HL-60/S4 treated with retinoic acid at 250 ng/mL for 4 days and 3 days (cell line): ENCODE data around the gene APBB1.

Experiments used
- in situ Hi-C: fragments of 300-500 bp; cut with MboI; formaldehyde crosslinking; loops from 2 replicates; pipeline ENCODE4 v1.7.0; 2022; ENCODE audit warnings: low sequenced_read_pairs

Gene APBB1

DNA sequence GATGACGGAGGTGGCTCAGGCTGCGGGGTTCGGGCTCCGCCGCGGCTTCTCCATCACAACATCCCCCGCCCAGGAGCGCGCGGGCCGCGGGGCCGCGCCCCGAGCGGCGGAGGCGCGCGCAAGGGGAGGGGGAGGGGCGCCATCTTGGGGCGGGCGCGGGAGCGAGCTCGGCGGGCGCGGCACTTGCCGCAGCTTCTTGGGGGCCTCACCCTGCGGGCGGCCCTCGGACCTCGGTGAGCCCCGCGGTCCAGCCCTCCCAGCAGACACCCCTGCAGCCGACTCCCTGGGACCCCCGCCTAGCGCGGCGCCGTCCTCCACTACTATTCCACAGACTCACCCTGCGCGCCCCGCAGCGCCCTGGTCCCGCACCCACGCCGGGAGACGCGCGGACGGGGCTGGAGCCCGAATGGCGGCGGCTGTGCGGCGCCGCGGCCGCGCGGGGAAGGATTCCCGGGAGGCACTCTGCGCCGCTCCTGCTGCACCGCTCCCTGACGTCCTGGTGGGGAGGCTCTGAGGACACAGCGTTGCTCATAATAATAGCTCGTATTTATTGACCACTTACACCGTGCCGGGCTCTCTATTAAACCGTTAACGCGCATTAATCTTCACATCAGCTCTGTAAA is at the start of gene APBB1:
Gene APBB1, minus strand, starts transcription at position 86 of the 623 bp plus-strand sequence. CDS start 7,747 bp downstream, outside the sequence.
- in situ Hi-C loops, result no loop called here

DNA sequence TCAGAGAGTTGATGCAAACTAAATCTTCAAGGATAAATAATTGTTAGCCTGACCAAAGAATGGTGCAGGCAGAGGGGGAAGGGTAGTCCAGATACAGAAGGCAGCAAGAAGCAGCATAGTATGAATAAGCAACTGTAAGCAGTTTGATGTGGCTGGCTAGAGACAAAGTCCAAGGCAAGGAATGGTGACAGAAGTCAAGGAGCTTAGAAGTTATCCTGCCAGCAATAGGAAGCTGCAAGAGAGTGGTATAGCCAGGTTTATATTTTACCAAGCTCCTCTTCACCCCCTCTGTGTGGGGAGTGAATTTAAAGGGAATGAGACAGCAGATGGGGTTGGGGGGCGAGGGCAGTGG is 40.2 kb upstream of the APBB1 start:
- in situ Hi-C loops, result no loop called here

DNA sequence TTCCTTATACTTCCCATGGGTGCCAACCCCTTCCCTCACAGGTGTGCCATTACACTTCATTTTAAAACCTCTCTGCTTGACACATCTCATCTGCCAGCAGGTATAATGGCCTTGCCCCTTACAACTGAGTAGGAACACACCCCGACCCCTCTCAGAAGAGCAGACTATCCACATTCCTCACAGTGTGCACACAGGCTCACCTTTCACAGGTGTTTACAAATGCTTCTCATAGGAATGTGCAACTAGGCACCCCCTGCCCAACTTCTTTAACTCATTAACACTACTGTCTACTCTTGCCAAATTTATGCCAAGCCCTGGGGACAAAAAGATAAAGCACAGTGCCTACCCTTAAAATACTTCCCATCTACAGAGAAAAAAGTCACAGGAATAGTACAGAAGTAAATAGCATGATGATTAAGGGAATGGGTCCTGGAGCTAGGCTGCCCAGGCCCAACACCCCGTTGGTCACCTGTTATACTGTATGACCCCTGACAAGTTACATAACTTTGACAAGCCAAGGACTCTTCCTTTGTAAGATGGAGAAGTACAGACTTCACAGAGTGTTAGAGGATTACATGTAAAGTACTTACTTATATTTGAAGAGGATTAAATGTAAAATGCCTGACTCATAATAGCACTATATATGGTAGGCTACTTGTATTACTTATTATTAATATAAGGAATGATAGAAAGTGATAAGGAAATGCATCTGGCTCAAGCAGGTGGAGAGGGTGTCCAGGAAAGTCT is 39.6 kb upstream of the APBB1 start:
- in situ Hi-C loops, result no loop called here

DNA sequence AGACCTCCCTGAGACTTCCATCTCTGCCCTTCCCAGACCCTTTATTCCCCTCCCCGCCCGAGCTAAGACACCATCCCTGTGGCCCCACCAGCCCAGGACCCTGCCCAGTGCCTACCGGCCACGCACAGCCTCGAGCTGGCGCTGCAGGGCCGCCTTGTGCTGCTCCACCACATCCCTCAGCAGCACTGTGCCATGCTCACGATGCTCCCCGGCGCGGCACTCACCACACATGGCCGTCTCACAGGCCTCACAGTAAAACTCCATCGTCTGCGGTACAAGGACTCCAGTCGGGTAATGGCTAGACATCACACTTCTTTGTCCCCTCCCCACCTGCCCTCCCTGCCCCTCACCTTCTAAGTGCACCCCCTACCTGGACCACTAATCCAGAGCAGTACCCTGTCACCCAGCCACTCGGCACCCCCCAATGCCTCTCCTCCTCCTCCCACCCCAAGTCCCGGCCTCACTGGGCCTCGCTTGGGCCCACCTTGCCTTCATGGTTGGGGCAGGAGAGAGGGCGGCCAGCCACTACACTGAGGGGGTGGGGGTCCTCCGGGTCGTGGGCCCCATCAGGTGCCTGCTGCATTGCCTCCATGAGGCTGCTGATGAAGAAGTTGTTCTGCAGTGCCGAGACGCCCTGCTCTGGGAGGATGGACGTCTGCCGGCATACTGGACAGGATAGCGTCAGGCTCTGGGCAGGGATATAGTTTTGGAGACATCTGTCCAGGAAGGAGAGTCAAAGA is 38.9 kb upstream of the APBB1 start:
- in situ Hi-C loops, result no loop called here

DNA sequence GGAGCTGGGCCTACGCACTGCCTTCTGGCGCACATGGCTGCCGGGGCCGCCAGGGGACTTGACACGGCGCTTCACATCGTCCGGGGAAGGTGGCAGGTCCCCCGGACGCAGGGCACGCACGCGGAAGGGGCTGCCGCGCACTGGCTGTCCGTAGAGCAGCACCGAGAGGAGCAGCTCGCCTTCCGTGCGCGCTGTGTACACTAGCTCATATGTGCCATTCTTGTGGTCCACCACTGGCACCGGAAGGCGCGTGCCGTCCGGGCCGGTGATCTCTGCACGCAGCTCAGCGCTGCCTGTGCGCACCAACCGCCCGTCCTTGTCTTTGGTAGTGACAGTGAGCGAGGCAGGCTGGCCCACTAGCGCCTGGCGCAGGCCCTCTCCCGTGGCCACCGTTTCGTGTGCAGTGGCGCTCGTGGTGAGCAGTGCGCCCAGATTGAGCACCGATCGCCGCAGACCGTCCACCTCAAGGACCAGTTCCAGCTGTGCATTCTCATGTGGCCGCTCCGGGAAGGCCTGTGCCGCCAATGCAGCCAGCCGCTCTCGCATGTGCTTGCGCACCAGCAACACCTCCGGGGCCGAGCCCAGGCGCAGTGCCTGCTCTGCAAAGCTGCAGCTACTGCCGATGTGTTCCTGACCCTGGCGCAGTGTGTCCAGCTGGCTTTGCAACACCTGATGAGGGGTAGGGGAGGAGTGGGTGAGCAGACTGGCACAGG is 37.6 kb upstream of the APBB1 start:
- in situ Hi-C loops, result no loop called here

DNA sequence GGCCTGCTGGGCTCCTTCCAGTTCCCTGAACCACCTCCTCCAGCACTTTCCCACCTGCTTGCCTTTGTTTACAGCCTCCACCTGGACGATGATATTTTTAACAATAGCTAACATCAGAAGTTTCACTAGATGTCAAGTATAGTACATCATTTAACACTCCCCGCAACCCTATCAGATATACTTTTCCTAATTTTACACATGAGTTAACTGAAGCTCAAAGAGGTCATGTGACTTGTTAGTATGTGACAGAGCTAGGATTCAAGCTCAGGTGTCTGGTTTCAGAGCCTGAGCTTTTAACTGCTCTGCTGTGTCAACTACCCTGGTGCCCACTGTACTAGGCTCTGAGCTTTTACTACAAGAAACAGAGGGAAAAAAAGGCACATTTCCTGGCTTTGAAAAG is 36.2 kb upstream of the APBB1 start:
- in situ Hi-C loops, result no loop called here

DNA sequence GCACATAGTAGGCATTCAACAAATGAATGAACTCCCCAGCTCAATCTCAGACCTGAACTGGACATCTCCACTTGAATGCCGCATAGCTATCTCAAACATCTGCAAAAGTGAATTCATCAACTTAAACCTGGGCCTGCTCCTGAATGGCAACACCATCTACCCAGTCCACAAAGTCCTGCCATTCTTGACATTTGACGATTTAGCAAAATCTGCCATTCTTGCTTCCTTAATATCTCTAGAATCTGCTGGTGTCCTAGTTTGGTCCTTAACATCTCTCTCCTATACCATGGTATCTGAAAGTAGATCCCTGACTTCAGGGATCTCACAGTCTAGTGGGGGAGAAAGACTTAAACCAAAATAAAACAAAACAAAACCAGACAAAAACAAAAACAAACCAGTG is 34.3 kb upstream of the APBB1 start:
- in situ Hi-C loops, result no loop called here

DNA sequence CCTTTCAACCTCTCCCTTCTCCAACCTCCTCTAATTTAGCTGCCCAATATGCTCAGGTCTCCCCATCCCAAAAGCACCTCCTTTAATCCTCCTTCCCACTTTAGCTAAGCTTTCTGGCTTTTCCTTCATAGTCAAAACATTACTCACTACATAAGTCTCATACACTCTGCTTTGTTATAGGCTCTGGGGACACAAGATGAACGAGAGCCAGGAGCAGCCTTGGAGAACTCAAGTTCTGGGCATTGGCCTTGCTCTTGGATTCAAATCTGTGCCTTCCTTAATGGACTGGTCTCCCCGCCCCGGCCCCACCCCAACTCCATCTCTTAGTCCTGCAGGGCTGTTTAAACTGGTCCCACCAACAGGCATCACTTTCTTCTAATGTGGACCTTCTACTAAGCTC is 33.3 kb upstream of the APBB1 start:
- in situ Hi-C loops, result no loop called here

DNA sequence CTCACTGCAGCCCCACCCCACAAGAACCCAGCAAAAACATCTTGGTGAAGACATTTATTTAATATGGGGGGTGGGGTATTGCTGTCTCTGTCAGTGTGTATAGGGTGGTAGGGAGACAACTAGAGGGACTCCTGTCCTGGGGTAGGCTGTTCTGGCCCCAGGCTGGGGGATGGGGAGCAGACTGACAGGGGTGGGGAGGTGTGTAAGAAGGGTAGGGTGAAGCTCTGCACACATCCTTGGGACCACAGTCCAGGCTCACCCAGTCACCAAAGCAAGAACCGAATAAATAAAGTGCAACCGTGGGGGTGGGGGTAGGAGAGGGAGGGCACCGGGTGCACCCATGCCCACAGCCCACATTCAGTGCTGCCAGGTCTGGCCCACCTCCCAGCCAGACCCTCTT is 29.7 kb upstream of the APBB1 start:
- in situ Hi-C loops, result no loop called here

DNA sequence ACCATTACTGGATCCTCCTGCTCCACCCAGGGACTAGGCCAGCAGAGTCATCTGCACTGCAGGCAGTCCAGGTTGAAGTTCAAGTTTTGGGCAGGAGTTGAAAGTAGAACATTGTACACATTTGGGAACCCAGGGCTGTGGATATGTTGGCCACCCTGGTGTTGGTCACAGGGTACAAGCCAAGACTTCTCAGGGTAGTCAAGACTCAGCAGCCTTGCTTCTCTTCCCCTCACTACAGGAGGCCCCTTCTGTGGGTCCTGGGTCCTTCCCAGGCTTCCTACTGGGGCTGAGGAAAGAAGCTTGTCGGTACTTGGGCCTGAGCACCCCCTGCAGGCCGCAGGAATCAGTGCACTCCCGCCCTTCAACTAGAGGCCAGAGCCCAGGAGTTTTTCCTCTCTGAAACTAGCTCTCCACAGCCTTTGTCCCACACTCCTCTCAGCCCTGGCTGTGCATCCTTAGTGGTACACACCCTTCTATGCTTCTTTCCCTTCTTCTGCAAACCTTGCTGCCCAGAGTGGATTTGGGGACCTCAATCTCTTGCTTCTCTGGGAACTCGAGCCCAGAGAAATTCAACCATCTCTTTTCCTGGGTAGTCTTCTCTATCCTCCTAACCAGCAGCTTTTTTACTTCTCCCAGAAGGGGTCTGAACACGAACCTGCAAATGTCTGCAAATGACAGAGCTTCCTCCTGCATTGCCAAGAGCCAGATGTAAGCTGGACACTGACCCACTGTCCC is 24.5 kb upstream of the APBB1 start:
- in situ Hi-C loops, result no loop called here

DNA sequence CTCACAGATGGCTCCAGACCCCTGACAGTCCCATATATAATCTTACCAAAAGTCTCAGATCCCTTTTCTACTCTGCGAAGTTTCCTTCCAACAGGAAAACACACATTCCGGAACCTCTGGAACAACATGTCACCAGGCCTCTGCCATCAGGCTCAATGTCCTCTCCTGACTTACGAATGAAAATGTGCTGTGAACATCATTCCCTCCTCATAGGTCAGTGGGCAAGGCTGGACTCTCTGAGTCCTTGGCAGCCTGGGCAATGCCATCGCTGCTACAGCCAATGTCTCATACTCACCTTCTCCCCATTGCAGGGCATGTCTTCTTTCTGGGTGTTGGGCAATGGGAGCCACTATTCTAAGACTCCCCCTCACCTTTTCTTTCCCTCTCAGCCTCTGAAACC is 23.5 kb upstream of the APBB1 start:
- in situ Hi-C loops, result no loop called here

DNA sequence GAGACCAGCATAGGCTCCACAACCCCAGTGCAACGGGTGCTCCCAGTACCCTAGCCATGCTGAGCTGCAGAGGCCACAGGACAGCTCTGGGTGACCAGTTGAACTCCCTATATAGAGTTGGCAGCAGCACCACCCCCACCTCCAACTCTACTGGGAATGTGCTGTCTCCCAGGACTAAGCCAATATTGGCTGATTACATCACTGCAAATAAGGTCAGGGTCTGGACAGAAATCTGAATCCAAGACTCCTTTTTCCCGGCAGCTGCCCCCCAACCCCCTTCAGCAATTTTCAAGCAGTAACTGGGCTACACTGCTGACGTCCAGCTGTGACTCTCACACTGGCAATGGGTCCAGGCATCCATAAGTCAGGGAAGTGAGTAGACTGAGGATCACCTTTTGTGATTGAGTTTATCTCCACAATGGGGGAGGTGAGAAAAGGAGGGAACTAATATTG is 22.0 kb upstream of the APBB1 start, which contains the start of gene HPX:
Gene HPX, minus strand, starts transcription at position 82 of the 453 bp plus-strand sequence. Its CDS starts 24 bp downstream, at position 58.
- in situ Hi-C loops, result no loop called here

DNA sequence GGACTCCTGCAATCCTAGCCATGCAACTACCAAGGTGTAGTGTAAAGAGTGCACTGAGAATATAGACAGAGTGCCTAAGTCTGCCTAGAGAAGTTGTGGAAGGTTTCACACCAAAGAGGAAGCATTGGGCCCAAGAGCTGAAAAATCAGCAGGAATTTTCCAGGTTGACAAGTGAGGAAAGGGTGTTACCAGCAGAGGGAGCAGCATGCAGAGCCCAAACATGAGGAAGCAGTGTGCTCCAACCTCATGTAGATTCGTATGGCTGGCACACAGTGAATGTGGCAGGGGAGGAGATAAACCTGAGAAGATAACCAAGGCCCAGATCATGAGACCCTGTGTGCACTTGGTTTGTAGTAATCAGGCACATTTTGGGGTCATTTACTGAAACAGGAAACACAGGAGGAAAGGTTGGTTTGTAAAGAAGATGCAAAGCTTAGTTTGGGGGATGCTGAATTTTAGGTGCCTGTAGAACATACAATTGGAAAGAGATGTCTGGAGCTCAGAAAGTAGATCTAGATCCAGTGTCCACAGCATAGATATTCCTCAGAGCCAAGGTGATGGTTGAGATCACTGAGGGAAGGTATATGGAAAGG is 20.2 kb upstream of the APBB1 start:
- in situ Hi-C loops, result no loop called here

DNA sequence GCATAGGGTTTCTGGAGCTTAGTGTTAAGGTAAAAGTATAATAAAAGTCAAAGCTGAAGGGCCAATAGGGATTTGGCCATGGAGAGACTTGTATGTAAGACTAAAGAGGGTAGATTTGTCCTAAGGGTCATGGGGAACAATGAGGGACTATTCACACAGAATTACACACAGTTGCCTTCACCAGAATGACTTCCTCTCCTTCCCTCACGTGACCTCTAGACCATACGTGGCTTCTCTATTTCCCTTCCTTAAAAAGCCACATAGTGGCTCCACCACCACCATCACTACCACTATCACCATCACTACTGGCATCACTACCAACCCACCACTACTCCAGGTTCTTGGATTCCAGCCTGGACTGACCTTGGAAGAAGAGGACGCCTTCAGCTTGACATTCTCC is 19.1 kb upstream of the APBB1 start:
- in situ Hi-C loops, result no loop called here

DNA sequence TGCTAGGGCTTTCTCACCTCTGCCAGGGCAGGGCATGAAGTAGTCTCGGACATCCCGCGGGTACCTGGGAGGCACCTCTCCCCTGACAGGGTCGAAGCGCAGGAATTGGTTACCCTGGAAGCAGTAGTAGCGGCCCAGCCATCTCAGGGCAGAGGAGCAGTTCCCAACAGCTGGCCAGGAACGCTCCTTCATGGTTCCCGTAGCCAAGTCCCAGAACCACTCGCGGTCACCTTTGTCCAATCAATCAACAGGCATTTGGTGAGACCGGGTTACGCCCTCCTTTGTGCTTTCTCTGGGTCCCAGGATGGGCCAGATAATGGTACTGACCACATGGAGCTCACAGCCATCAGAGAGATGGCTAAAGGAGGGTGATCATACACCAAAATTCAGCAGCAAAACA is 18.5 kb upstream of the APBB1 start:
- in situ Hi-C loops, result no loop called here

DNA sequence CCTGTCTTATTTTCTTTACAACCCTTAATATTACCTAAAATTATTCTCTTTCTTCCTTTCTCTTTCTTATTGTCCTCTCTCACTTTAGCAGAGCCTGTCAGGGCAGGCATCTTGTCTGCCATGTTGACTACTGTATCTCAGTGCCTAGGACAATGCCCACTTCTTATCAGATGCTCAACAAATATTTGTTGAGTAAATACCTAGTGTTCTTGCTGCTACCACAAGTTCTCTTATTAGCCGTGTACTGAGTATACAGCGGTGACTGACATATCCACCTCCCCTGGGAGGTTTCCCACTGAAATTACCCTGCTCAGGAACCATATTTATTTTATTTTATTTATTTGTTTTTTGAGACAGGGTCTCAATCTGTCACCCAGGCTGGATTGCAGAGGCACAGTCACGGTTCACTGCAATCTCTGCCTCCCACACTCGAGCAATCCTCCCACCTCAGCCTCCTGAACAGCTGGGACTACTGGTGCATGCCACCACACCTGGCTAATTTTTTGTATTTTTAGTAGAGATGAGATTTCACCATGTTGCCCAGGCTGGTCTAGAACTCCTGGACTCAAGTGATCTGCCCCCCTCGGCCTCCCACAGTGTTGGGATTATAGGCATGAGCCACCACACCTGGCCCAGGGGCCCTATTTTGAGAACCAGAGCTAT is 15.2 kb upstream of the APBB1 start:
- in situ Hi-C loops, result no loop called here

DNA sequence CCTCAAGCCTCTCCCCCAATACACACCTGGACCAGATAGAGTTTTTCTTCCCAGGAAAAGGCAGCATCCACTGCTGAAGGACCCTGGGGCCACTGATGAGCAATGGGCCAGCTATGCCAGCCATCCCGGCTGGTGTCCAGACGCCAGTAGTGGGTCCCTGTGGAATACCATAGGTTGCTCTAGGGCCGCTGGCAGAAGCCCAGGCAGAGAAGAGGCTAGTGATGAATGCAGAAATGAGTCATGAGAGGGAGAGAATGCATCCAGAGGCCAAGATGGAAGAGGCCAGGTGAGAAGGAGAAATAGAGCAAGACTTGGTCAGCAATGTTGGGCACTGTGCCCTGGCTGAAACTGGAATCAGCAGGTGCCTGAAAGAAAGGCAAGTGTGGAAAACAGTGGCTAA is 13.0 kb upstream of the APBB1 start:
- in situ Hi-C loops, result no loop called here

DNA sequence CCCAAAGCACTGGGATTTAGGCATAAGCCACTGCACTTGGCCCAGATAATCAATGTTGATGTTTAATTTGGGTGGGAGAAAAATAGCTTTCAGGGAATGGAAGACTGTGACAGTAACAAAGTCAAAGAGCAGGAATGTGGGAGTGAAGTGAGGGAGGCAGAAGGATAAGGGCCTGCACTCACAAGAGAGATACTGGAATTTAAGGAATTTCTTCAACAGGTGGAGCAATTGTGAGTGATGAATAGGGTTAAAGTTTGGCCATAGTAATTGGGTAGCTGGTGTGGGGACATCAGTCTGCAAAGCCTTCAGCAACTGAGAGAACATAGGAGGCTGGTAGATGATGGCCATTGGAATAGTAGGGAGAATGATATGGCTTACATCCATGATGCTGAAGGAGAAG is 8.6 kb upstream of the APBB1 start:
- in situ Hi-C loops, result no loop called here

DNA sequence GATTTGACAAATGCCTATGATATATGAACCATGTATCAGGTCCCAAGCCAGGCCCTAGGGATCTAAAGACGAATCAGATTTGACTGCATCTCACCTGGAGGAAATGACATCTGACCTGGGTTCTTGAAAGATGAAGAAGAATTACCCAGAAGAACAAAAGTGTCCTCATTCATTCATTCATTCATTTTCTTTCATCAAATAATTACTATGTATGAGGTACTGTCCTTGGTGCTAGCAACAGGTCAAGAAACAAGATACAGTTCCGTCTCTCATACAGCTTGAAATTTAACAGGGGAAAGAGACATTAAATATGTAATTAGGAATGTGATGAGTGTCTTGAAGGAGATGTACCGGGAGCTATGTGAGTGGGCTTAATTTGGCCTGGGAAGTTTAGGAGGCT is 1.8 kb upstream of the APBB1 start:
- in situ Hi-C loops, result no loop called here

DNA sequence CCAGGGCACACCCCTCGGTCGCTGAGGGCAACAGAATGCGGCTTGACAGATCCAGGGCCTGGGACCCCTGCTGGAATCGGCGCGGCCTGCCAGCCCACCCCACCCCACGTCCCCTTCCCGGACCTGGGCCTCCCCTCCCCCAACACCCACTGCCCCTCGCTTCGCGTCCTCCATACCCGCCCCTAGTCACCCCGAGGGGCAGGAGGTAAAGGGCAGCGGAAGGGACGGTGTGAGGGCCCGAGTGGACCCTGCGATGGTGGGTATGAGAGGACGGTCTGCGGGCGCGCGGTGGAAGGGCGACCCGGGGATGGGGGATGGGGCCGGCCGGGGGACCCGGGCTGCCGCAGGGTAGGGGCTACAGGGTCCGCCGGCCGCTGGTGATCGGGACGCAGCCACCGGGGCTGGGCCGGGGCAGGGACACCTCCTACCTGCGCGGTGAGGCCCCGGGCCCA is 311 bp downstream of the APBB1 start:
- in situ Hi-C loops, result no loop called here
